Inferior parietal cortex (tissue), 1 donor: ENCODE measurements around the gene AEBP2.
A peak's percentile ranks its signal among the peaks of the same experiment; 100 is the strongest.
"Not testable (repeated sequence)": the region's sequence is repeated elsewhere in the genome, so short reads cannot be mapped to it uniquely, and the experiment has no call there.

Source experiments
- DNase-seq: peaks from one replicate; pipeline ENCODE4 v3.0.0-alpha.2; 2016; ENCODE audit errors: extremely low spot score

AEBP2 gene

DNA sequence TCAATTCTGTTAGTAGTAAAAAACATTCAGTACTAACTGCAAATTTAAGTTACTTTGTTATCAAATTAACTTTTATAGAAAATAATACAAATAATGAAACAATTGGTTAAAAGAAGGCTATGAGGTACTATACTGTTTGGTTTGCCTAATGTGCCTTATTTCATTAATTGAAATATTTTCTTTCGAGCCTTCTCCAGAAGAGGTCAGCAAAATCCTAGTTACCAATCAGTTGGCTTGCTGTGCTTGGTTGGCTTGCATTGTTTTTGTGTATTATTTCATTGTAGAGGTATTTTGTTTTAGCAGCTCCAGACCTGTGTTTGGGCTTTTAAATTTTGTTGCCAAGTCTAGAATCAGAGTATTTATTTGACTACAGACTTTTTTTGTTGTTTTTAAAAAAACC is 68.5 kb downstream of the AEBP2 start:
- peak; percentile 31 for DNase-seq

DNA sequence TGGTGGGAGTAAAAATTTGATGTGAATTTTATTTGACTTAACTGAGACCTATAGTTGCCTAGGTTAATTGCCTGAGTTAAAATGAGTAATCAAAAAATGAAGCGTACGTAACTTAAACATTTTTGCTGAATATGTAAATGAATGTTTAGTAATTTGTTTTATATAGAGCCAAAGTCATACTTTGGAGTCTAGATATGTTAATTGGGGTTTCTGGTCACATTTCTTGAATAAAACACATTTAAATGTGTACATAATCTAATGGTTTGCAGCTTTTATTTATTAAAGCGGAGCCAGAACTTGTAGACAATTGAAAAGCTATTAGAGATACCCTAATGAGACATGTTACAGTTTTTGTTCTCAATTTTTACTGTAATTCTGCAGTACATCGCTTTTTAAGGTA is 71.2 kb downstream of the AEBP2 start:
- DNase-seq, result no peak

DNA sequence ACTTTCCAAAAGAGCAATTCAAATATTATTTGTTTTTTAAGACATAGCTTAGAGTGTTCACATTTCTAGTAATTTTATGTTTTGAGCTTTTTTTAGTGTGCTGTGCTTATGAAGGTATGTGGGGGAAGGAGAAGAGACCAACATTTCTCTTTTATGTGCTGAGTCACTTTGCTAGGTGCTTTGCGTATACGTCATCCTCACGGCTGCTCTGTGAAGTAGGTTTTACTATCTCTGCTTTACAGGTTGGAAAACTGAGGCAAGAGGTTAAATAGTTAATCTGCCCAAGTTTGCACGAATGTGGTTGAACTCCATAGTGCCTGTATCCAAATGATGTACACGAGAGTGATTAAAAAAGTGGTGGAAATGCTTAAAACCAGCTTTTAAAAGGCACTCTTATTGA is 75.9 kb downstream of the AEBP2 start:
- no peak for DNase-seq

DNA sequence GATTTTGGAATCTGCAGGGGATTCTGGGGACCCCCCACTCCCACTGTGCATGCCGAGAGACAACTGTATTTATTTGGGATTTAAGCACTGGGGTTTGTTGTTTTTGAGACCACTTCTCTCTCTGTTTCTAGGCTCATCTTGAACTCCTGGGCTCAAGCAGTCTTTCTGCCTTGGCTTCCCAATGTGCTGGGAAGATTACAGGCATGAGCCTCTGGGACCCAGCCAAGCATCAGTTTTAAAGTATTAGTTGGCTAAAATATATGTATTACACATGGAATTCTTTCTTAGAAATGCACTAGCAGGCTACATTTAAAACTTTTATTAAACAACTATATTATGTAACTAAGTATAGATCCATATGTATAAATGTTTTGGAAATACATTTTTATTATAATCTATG is 78.3 kb downstream of the AEBP2 start:
- DNase-seq, result no peak

DNA sequence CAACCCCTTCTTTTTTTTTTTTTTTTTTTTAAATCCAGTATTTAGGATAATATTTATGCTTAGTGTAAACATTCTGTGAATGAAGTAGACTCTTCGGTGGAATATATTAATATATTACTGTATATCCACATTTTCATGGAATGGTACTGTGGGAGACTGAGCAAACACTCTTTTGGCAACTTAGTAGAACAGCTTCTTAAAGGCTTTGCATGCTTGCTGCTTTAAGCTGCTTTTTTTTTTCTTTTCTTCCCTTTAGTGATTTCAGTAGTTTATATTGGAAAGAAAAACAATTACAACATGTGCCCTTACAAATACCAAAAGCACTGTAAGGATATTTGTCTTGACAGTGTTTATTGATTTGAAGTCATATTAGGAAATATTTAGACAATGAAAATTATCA is 78.9 kb downstream of the AEBP2 start:
- DNase-seq, result no peak

DNA sequence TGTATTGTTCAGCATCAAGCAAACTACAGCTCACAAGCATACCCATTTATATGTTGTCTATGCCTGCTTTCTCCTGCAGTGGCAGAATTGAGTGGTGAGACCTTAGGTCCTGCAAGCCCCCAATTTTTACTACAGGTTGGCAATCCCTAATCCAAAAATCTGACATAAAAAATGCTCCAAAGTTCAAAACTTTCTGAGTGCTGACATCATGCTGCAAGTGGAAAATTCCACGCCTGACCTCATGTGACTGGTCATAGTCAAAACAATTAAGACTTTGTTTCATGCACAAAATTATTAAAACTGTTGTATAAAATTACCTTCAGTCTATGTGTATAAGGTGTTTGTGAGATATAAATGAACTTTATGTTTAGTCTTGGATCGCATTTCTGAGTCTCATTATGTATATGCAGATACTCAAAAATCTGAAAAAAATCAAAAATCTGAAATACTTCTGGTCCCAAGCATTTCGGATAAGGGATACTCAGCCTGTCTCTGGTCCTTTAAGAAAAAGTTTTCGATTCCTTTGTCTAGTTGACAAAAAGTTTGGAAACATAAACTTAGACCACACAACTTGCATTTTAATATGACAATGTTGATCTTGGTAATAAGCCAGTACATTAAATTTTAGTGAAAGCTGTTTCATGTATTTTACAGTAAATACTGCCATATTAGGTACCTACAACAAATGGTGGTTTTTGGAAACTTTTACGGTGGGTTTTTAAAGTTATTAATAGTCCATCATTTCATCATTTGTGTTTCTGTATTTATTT is 81.5 kb downstream of the AEBP2 start:
- no peak for DNase-seq

DNA sequence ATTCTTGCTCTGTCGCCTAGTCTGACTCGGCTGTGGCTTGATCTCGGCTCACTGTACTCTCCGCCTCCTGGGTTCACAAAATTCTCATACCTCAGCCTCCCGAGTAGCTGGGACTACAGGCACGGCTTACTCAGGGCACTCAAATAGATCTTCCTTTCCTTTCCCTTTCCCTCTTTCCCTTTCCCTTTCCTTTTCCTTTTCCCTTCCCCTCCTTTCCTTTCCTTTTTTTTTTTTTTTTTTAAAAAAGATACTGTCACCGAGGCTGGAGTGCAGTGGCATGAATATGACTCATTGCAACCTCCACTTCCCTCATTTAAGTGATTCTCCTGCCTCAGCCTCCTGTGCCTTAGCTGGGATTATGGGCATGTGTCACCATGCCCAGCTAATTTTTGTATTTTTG is 86.0 kb downstream of the AEBP2 start:
- no peak for DNase-seq

DNA sequence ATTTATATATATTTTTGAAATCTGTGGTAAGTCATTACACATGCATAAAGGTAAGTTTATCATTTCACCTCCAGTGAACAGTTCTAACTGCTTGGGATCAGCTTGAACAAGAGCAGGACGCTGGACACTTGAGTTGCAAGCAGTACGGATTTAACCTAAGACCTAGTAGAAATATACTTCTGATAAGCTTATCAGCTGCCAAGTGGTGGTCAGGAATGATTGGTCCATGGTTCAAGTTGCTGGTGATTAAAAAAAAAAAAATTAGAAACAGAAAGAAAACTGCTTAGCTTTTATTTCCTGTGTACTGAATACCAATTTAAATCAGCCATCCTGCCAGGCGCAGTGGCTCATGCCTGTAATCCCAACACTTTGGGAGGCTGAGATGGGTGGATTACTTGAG is 88.6 kb downstream of the AEBP2 start:
- DNase-seq, result no peak

DNA sequence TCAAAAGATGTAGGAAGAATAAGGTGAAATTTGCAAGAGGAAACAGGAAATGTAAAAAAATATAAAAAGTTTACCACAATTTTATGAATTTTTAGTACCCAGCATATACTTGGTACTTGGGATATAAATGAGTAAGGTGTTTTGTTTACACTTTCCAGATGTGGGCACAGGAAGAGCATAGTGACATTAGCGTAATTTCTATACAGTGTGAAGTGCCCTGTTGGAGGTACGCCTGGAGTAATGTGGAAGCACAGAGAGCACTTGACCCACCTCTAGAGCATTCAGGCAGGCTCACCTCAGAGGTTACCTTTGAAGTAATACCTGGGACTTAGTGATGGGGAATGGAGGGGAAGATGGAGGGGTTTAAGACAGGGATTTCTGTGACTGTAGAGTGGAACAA is 89.5 kb downstream of the AEBP2 start:
- no peak for DNase-seq

DNA sequence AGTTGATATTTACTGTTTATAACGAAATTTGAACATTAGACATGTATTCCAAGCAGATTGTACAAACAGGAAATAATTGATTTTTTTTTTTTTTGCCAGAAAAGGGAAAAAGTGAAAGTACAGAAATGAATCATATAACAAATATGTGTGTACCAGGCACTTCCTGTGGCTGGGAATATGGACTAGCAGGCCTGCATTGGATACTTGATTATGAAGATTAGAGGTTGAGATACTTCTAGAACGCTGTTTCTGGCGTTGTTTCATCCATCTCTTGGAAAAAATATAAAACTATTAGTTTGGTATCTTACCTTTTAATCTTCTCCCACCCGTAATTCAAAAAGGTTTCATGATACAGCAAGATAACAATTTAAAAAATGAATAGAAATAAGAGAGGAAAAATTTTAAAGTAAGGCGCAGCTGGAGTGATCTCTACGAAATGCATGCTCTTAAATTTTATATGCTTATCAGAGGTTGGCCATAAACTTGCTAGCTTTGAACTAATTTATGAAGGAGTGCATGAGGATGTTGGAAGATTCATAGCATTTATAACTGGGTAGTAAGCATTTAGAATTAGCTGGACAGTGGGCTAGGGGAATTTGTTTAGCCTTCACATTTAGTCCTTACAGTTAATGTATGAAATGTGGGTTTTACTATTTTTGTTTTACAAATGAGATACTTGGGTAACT is 90.8 kb downstream of the AEBP2 start:
- no peak for DNase-seq

DNA sequence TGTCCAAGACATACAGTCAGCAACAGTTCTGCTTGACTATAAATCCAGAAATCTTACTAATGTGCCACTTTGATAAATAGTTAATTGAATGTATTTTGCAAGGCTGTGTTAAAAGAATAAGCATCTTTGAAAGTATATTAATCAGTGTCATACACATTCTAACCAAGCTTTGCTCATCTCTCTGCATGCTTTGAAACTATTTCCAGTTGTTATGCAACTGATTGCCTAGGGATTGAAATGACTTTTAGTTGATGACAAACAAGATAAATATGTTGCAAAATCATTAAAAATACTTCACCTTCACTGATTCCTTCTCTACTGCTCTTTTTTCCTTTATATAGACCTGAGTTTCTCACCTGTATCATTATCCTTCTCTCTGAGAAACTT is 91.3 kb downstream of the AEBP2 start:
- no peak for DNase-seq

DNA sequence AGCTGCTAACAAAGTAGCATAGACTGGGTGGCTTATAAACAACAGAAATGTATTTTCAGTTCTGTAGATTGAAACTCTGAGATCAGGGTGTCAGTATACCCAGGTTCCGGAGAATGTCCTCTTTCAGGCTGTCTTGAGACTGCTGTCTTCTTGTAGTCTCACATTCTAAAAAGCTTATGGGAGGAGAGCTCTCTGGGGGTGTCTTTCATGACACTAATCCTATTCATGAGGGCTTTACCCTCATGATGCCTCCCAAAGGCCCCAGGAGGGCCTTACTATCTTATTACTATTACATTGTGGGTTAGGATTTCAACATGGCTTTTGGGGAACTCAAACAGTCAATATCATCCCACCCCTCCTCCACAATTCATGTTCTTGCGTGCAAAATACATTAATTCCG is 94.3 kb downstream of the AEBP2 start:
- no peak for DNase-seq

DNA sequence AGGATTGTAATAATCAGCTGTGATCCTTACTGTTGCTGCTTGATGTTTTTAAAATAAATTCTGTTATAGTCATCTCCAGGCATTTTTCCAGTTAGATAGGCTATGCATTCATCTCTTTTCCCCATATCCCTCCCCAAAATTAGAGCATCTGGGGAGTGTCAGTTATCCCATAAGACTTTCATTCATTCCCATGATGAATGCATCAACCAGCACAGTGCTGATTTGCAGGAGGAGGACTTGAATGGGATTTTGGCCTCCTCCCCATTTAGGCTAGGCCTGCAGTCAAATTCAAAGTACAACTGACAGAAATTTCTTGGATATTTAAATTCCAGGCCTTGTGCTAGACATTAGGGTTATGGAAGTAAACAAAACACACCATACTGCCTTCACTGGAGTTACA is 99.8 kb downstream of the AEBP2 start:
- no peak for DNase-seq

DNA sequence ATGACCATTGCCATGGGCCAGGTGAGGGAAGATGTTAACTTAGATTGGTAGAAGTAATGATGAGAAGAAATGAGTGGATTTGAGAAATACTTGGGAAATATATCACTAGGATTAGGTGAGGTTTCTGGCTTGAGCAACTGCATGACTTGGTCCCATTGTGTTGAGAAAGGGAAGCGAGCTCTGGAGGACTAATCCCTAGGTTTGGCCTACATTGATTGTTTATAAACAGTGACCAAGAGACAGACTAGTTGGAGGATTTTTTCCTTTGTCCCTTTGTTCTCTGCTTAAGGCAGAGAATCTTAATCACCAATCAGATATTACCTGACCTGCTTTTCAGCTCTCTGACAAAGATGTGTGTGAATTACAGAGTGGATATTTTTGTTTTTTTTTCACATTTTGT is 100.5 kb downstream of the AEBP2 start:
- no peak for DNase-seq

DNA sequence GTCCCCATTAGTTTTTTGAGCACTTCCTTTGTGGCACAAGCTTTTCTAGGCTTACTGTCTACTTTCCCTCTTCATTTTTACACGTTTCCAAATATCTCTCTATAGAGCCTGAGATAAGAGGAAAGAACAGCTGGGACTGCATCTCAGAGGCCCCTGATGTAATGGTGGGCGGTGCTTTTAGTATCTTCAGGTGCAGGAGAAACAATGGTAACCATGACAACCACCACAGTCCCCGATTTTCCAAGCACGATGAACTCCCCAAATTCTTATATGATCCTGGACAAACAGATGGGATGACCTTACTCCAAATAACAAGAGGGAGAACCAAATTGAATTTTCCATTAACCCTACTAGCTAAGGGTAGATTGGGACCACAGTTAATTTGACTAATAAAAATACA is 103.3 kb downstream of the AEBP2 start:
- no peak for DNase-seq

DNA sequence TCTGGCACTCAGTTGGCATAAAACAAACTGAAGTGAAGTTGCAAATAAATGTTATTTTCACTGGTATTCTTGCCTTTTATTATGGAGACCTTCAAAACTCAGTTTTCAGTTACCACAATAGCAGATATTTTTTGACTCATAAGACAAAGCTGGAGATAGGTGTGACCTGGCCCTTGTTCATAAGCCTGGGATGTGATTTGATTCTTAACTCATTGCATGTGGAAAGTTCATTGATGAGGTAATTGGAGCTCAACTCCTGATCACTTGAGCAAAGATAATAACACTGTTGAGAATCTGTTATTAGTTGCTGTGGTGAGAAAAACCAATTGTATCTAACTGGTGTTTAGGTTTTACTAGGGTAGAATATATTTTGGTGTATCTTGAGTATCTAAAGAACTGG is 105.1 kb downstream of the AEBP2 start:
- DNase-seq, result no peak

DNA sequence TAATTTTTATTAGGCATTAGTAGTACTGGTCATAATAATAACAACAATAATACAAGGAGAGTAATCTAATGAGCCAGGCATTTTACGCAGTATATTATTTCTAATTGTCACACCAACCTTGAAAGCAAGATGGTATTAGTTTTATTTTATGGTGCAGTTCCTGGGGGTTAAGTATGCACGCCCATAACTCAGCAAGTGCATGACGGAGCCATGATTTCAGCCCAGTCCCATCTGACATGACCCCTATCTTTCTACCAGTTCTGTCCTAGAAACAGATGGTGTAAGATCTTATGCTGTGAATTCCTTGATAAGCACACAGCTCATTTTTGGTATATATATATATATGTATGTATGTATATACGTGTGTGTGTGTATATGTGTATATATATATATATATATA is 106.0 kb downstream of the AEBP2 start:
- no peak for DNase-seq

DNA sequence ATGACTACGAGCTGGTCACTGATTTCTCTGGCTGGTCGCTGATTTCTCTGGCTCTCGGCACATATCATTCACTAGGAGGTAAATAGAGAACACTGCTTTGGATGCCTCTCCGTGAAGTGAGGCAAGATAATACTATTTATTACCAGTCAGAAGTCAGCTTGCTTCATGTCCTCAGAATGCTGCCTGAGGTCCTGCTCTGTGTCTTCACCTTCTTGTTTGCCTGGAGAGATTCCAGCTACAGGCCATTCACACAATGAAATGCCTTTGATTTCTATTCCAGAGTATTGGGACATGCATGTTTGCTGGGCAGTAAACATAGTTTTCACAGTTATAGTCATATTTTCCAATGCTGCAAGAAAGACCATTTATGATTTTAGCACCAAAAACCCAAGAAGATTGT is 106.7 kb downstream of the AEBP2 start:
- no peak for DNase-seq

DNA sequence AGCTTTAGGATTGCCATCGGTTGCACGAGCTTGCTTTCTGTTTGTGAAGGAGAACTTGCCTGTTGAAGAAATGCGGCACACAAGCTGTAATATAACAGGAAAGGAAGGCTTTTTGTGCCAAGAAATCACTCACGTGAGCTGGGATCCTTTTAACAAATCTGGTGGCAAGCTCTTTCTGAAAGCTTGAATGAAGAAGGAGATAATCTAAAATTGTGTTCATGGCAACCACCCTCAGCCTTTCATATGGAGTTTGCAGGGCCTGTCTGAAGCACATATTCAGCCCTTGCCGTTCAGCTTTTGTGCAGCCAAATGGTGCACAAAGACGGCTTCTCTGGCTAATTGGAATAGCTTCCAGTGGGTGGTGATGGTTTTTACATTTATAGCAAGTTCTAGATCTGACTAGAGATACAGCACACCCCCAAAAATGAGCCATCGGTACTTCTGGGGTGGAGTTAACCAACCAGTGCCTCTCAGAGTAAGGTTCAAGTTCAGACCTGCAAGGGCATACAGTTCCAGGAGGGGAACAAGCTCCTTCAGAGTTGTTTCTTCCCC is 107.4 kb downstream of the AEBP2 start:
- peak; percentile 63 for DNase-seq

DNA sequence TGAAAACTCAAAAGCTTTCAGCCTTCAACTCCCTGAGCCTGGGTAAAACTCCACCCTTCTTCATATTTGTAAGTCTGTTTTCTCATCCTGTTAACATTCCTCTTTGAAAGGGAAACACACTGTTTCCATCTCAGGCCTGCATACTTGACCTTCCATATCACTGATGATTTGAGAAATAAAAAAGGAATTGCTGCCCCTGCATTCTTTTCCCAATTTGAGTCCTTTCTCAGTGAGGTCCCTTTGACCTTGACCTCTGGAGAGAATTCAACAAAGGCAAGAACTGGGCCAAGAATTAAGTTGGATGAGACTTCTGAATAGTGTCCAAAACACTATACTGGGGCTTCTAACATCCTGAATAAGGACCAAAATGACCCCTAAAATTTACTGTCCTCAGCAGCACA is 108.0 kb downstream of the AEBP2 start:
- DNase-seq, result no peak

DNA sequence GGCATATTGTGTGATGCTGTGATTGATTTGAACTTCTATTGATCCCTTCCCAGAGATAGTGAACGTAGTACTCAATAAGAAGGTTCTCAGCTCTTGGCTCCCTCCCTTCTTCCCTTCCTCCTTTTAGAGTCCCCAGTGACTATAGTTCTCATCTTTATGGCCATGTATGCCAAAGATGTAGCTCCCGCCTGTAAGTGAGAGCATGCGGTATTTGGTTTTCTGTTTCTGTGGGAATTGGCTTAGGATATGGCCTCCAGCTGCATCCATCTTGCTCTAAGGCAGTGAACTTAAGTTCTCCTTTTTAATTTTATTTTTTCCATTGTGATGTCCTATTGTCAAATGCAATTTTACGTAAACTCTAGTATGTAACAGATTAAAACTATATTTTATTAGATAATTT is 109.5 kb downstream of the AEBP2 start:
- DNase-seq, result no peak

DNA sequence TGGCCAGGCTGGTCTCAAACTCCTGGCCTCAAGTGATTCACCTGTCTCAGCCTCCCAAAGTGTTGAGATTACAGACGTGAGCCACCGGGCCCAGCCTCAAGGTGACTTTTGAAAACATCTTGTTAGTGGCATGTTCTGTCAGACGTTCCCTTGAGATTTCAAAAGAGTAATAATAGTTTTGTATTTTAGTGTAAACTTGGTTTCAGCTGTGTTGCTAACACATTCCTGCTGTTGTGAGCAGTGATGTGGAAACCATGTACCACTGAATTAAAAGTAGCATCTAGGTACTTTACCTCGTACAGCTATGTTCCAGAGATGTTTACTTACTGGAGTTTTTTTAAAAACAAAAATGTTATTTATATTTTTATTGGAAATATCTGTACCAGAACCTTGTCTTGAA is 111.3 kb downstream of the AEBP2 start:
- DNase-seq, result no peak

DNA sequence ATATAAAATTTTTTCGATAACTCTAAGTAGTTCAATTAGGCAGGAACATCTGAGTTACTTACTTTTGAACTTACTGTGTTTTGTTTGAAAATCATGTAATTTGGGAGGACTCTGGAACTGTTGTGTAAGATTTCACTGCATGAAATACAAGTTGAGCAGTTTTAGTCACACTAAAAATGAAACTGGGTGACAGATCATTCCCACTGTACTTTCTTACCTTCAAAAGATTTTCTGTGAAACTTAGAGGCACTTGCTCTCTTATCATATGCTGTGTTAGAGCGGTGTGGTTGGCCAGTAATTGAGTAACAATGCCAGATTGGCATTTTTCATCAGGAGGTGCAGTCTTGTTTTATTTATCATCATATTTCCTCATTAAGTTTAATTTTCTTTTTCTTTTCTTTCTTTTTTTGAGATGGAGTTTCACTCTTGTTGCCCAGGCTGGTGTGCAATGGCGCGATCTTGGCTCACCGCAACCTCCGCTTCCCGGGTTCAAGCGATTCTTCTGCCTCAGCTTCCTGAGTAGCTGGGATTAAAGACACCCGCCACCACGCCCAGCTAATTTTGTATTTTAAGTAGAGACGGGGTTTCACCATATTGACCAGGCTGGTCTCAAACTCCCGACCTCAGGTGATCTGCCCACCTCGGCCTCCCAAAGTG is 113.3 kb downstream of the AEBP2 start:
- DNase-seq, result not testable (repeated sequence)
